ENCODE results near the gene DBET.
"Not testable (repeated sequence)": the region's sequence is repeated elsewhere in the genome, so short reads cannot be mapped to it uniquely, and the experiment has no call there.

DBET gene

GRCh38 chr4:190049378-190050239 lies 14.7 kb upstream of the DBET start:
- not testable (repeated sequence) for DNase-seq

GRCh38 chr4:190058997-190059396 lies 5.3 kb upstream of the DBET start:
- DNase-seq, result not testable (repeated sequence)

GRCh38 chr4:190064805-190065204 lies 503 bp downstream of the DBET start:
- DNase-seq, result not testable (repeated sequence)

GRCh38 chr4:190068351-190068750 lies 4.0 kb downstream of the DBET start:
- DNase-seq, result not testable (repeated sequence)

- not testable (repeated sequence) for DNase-seq
These were observed 28.8 kb downstream of the DBET start for GRCh38 chr4:190093052-190093451.

- DNase-seq, result not testable (repeated sequence)
These were observed 29.7 kb downstream of the DBET start for GRCh38 chr4:190094031-190094430.

- not testable (repeated sequence) for DNase-seq
These were observed 31.0 kb downstream of the DBET start for GRCh38 chr4:190095335-190095734.

GRCh38 chr4:190099605-190100004 lies 35.3 kb downstream of the DBET start:
- DNase-seq, result not testable (repeated sequence)

GRCh38 chr4:190101525-190101924 lies 37.2 kb downstream of the DBET start:
- DNase-seq, result not testable (repeated sequence)

GRCh38 chr4:190106191-190106590 lies 41.9 kb downstream of the DBET start:
- DNase-seq, result not testable (repeated sequence)

GRCh38 chr4:190106611-190107480 lies 42.5 kb downstream of the DBET start:
- DNase-seq, result not testable (repeated sequence)

- not testable (repeated sequence) for DNase-seq
These were observed 43.6 kb downstream of the DBET start for GRCh38 chr4:190107766-190108485.

GRCh38 chr4:190108756-190109155 lies 44.5 kb downstream of the DBET start:
- DNase-seq, result not testable (repeated sequence)

- DNase-seq, result not testable (repeated sequence)
These were observed 45.2 kb downstream of the DBET start for GRCh38 chr4:190109390-190110011.

- not testable (repeated sequence) for DNase-seq
These were observed 45.7 kb downstream of the DBET start for GRCh38 chr4:190110033-190110432.

GRCh38 chr4:190110570-190111295 lies 46.4 kb downstream of the DBET start:
- DNase-seq, result not testable (repeated sequence)

GRCh38 chr4:190112879-190113278 lies 48.6 kb downstream of the DBET start:
- DNase-seq, result not testable (repeated sequence)

- not testable (repeated sequence) for DNase-seq
These were observed 50.7 kb downstream of the DBET start for GRCh38 chr4:190114991-190115390.

Data from NCI-H1436 treated with DMSO at 0.1 percent for 48 hours (cell line).